Sigmoid colon (tissue), 3 donors: Measurements from ENCODE around the gene PTPRD.

Source experiments
- CTCF ChIP-seq, 4 experiments: fragments of 450-650 bp in 3 of 4; fragments of 200-600 bp in 1 of 4; IDR thresholded peaks; one replicate each; pipeline ENCODE4 v1.5.1; 2016 to 2019; ENCODE audit warnings: antibody characterized with exemption in 4 of 4, mild to moderate bottlenecking in 3 of 4, moderate library complexity in 2 of 4
- POLR2A ChIP-seq, 2 donors: fragments of 450-650 bp; IDR thresholded peaks; one replicate each; pipeline ENCODE4 v1.6.1; 2016; ENCODE audit warnings: antibody characterized with exemption in 2 of 2, mild to moderate bottlenecking in 2 of 2, moderate library complexity in 2 of 2

- TF ChIP-seq POLR2A (IDR thresholded peaks at IDR 0.05) (no peak), CTCF (IDR thresholded peaks at IDR 0.05) (no peak)
Observed at GRCh38 chr9:8769153-8769552, 1843.6 kb downstream of the PTPRD start.
